ENCODE data around the gene SLCO4A1.

SLCO4A1 gene

DNA sequence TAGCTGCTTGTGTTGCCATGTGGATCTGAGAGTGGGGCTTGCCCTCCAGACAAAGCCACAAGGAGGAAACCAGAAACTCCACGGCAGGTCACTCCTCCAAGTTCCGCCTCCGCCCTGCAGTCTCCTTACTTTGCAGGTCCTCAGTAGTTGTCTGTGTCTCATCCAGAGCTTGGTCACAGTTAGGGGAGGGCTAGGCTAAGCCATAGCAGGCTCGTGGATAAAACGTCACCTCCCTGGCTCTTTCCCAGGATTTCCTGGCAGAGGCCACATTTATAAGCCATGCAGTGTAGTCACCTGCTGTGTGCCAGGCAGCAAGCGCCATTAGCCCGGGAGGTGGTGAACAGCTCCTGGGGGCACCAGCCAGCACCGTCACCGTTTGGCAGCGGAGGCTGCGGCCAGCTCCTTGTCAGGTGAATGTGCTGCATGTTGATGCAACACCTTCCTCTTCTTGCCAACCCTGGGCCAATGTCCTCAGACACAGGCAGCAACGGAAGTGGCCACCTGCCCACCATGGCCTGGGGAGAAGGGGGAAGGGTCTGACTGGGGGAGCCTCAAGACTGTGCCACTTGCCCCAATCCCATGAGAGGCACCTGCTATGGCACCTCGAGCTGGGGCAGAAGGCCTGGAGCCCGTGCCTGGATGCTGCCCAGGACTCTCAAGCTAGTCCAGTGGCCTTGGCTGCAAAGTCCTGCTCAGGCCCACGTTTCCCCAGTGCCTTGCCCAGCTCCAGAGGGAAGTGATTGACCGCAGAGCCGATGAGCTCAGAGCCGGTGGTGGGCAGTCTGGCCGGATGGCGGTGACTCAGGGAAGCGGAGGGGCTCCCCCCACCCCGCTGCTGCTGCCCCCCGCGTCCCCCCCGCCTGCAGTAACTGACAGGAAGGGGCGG is 39.0 kb upstream of the SLCO4A1 start:
- DNase-seq (ENCODE audit: extremely low read depth, low read depth) = no peak
- TF ChIP-seq CTCF (IDR thresholded peaks at IDR 0.05; ENCODE audit: low read depth, low read length) = no peak

DNA sequence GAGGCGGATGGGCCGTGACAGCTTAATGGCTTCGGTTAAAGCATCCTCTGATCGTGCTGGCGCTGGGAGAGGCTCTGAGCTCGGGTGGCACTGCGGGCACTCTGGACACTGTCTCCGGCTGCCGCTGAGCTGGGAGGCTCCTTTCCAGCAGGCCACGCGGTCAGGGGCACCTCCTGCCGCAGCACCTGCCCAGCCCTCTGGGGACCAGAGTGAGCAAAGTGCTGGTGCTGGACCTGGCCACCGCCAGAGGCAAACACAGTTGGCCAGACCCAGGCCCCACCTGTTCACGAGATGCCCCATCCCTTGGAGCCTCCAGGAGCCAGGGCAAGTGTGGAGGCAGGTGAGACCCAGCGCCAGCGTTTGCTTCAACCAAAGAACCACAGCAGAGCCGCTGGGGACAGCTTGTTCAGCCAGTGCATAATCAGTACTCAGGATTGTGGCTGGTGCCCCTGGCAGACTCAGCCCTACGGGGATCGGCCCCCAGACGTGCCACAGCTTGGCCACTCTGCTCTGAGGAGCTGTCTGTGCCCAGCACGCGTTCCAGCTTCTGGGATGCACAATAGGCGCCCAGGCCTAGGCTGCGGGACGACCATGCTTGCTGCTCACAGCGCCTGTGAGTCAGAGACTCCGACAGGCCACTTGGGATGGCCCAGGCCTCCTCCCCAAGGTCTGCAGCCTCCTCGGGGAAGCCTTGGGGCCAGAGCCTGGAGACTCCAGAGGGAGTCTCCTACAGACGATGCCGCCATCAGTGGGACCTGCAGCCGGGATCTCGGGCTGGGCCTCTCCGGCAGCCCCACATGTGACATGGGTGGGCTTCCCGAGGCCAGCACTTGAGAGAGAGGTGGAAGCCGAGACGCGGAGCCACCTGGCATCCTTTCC is 38.2 kb upstream of the SLCO4A1 start:
- DNase-seq (ENCODE audit: extremely low read depth, low read depth) = no peak
- TF ChIP-seq CTCF (IDR thresholded peaks at IDR 0.05; ENCODE audit: low read depth, low read length) = no peak

DNA sequence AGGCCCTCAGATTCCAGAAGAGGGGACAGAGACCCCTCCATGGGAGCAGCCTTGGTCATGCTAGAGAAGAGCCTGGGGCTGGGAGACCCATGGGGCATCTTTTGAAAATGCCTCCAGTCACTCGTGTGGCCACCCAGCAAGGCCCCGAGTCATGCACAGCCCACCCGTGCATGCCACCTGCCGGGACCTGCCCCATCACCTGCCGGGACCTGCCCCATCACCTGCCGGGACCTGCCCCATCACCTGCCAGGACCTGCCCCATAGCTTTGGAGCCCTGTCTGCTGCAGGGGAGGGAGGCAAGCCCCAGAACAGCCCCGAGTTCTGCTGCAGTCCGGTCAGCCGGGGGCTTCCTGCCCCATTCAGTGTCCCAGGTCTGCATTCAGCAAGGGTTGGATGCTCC is 37.5 kb upstream of the SLCO4A1 start:
- no peak for TF ChIP-seq CTCF (IDR thresholded peaks at IDR 0.05; ENCODE audit: low read depth, low read length)
- DNase-seq (ENCODE audit: extremely low read depth, low read depth) = no peak

- no peak for DNase-seq (ENCODE audit: extremely low read depth, low read depth)
- no peak for TF ChIP-seq CTCF (IDR thresholded peaks at IDR 0.05; ENCODE audit: low read depth, low read length)
These were observed 36.9 kb upstream of the SLCO4A1 start for GRCh38 chr20:62605236-62605943.

DNA sequence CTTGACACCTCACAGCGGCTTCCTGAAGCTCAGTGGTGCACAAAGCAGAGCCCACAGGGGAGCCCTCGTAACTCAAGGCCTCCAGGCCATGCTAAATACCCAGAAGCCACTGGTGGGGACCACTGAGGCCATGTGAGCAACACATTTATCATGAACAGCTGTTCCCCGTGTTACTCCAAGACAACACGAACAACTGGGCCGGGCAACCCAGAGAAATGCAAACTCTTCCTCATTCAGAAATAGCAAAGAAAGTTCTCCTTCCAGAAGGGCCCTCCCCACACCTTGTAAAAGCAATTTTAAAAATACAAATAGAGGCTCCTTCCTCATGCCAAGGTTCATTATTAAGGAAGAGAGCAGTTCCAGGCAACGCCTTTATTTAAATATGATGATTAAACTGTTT is 36.3 kb upstream of the SLCO4A1 start:
- no peak for TF ChIP-seq CTCF (IDR thresholded peaks at IDR 0.05; ENCODE audit: low read depth, low read length)
- no peak for DNase-seq (ENCODE audit: extremely low read depth, low read depth)

DNA sequence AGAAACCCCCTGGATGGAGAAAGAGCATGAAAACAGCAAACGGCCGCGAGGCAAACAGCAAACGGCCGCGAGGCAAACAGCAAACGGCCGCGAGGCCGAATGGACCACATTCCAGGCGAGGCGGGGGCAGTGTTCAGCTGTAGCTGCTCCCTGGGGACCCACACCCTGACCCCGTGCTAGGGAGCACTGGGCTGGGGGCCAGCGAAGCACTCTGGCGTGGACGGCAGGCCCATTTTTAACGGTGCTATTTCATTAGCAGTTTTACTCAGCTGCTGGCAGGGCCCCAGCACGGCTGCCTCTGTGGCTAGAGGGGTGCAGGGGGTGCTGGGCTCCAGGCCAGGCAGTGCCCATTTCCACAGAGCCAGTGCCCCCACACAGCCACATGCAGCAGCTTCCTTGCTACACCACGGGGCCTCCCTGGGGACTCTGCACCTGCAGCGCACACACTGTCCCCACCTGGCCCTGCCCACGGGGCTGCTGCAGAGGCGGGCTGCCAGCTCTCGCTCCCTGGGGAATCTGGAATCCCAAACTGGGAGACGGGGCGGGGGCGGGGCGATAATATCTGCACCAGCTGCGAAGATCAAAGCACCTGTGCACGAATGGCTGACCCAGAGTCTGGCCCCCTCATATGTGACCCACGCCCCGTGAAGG is 35.6 kb upstream of the SLCO4A1 start:
- DNase-seq (ENCODE audit: extremely low read depth, low read depth) = no peak

More for the DNA sequence above, 35.6 kb upstream of the SLCO4A1 start:
- TF ChIP-seq CTCF (IDR thresholded peaks at IDR 0.05; ENCODE audit: low read depth, low read length) = no peak
